HepG2 (cell line): ENCODE data around the gene BTBD19. TPM values are rescaled to one million over a fixed set of nuclear protein-coding genes. Genes with fewer than 3 reads are reported as not detected.

ENCODE experiments used
- HNRNPH1 ChIP-seq: fragments of 200-400 bp; formaldehyde crosslinking; optimal IDR thresholded peaks from 2 replicates; pipeline ENCODE3; 2017; ENCODE audit warnings: mild to moderate bottlenecking, low read depth, low read length
- HNRNPL ChIP-seq: fragments of 200-400 bp; formaldehyde crosslinking; IDR thresholded peaks from 2 replicates; pipeline ENCODE4 v1.6.1; 2017; ENCODE audit warnings: mild to moderate bottlenecking, low read depth, low read length
- JUN ChIP-seq: sonication (generic); formaldehyde crosslinking; IDR thresholded peaks from 2 replicates; pipeline ENCODE4 v1.4.0; 2020; ENCODE audit warnings: mild to moderate bottlenecking, missing genetic modification reagents
- MZF1 ChIP-seq: sonication (generic); formaldehyde crosslinking; IDR thresholded peaks from 2 replicates; pipeline ENCODE4 v1.8.1; 2023; ENCODE audit warnings: mild to moderate bottlenecking, missing genetic modification reagents, borderline replicate concordance
- SRF ChIP-seq: IDR thresholded peaks from 2 replicates; pipeline ENCODE4 v1.6.1; 2011; ENCODE audit warnings: mild to moderate bottlenecking, low read depth, low read length, moderate library complexity
- ZNF160 ChIP-seq: sonication (generic); formaldehyde crosslinking; IDR thresholded peaks from 2 replicates; pipeline ENCODE4 v1.8.0; 2022; ENCODE audit warnings: mild to moderate bottlenecking, inconsistent platforms, missing genetic modification reagents
- ZNF567 ChIP-seq: sonication (generic); formaldehyde crosslinking; IDR thresholded peaks from 2 replicates; pipeline ENCODE4 v1.8.1; 2023; ENCODE audit warnings: mild to moderate bottlenecking, missing genetic modification reagents, borderline replicate concordance
- polyA plus RNA-seq, 8 experiments: library from polyadenylated mRNA; depleted of rRNA in 3 of 8; stranded (reverse) in 7 of 8; unstranded in 1 of 8; fragments of >200 nt; fragmentation: Illumina TruSeq in 4 of 8; extraction: Trizol in 4 of 8; gene quantifications; 2 replicates each; pipeline versions ENCODE4 v1.2.1 to v1.2.3, GENCODE V29; 2011 to 2016; ENCODE audit warnings: low read depth in 4 of 8, missing spikeins in 1 of 8, mixed read lengths in 1 of 8; ENCODE audit not compliant: insufficient read depth in 1 of 8
- total RNA-seq, 5 experiments: library from RNA; depleted of rRNA; stranded (reverse); fragments of >200 nt; fragmentation: Illumina TruSeq; extraction: Trizol; gene quantifications; 2 replicates each; pipeline ENCODE4 v1.2.3, GENCODE V29; 2016; ENCODE audit warnings: low read depth in 1 of 5
- TF ChIP-seq, protein P1 (sequence below): fragments of 450-650 bp; IDR thresholded peaks from 2 replicates; pipeline ENCODE4 v1.6.1; 2017
- TF ChIP-seq, protein P2 (sequence below): IDR thresholded peaks from 2 replicates; pipeline ENCODE4 v1.6.1; 2016; ENCODE audit warnings: low read depth
- TF ChIP-seq, protein P3 (sequence below): sonication (generic); formaldehyde crosslinking; IDR thresholded peaks from 2 replicates; pipeline ENCODE4 v1.8.0; 2022; ENCODE audit warnings: mild to moderate bottlenecking, missing genetic modification reagents
- TF ChIP-seq, protein P4 (sequence below), 2 experiments: sonication (generic) in 1 of 2; formaldehyde crosslinking in 1 of 2; IDR thresholded peaks; 2 replicates each; pipeline versions ENCODE4 v1.4.0 to v1.6.1; 2018 to 2020; ENCODE audit warnings: missing genetic modification reagents in 2 of 2, borderline replicate concordance in 1 of 2, low read depth in 1 of 2, mild to moderate bottlenecking in 1 of 2, missing biosample characterization in 1 of 2
- TF ChIP-seq, protein P5 (sequence below), 2 experiments: sonication (generic) in 1 of 2; formaldehyde crosslinking in 1 of 2; IDR thresholded peaks; 2 replicates each; pipeline versions ENCODE4 v1.5.1 to v1.6.1; 2011 to 2020; ENCODE audit warnings: borderline replicate concordance in 1 of 2, low read depth in 1 of 2, low read length in 1 of 2, mild to moderate bottlenecking in 1 of 2, missing genetic modification reagents in 1 of 2, moderate library complexity in 1 of 2
- TF ChIP-seq, protein P6 (sequence below): sonication (generic); formaldehyde crosslinking; conservative IDR thresholded peaks from 2 replicates; pipeline ENCODE4 v1.5.0; 2020; ENCODE audit warnings: missing genetic modification reagents
- TF ChIP-seq, protein P7 (sequence below): sonication (generic); formaldehyde crosslinking; IDR thresholded peaks from 2 replicates; pipeline ENCODE4 v1.5.0; 2020; ENCODE audit warnings: mild to moderate bottlenecking, missing genetic modification reagents

Gene BTBD19
- total and polyA plus RNA-seq, 2 of the 13 experiments (the other 11 are each of a cell fraction or from before 2014, with no cell fraction given): 2.7 to 6.7 TPM

DNA sequence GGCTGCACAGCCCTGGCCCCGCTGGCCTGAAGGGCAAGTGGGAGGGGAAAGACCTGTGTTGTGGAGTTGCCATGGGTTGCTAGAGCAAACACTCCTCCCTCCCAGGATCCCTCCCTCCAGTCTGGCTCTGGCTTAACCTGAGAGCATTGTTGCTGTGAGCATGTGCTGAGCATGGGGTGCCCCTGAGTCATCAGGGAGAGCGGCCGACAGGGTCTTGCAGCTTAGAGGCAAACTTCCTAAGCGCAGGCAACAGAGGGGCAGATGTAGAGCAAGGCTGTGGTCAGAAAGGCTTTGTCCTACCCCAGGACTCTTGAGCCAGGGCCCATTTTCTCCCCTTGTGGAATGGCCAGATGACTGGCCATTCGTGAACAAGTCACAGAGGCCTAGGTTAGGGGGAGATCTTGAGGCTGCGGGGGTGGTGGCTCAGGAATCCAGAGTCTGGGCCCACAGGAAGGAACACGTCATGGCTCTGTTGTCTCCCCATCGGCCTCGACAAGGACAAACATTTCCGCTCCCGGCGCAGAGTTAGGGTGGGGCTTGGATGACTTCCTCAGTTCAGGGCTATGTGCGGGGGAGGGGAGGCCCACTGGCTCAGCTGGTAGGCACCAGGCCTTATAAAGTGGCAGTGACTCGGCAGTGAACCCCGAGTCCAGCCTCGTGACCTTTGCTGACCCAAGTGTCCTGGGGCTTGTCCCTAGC is 810 bp upstream of the BTBD19 start (continued):
- TF ChIP-seq, protein P1, sequence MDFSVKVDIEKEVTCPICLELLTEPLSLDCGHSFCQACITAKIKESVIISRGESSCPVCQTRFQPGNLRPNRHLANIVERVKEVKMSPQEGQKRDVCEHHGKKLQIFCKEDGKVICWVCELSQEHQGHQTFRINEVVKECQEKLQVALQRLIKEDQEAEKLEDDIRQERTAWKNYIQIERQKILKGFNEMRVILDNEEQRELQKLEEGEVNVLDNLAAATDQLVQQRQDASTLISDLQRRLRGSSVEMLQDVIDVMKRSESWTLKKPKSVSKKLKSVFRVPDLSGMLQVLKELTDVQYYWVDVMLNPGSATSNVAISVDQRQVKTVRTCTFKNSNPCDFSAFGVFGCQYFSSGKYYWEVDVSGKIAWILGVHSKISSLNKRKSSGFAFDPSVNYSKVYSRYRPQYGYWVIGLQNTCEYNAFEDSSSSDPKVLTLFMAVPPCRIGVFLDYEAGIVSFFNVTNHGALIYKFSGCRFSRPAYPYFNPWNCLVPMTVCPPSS: no peak
- TF ChIP-seq, protein P2, sequence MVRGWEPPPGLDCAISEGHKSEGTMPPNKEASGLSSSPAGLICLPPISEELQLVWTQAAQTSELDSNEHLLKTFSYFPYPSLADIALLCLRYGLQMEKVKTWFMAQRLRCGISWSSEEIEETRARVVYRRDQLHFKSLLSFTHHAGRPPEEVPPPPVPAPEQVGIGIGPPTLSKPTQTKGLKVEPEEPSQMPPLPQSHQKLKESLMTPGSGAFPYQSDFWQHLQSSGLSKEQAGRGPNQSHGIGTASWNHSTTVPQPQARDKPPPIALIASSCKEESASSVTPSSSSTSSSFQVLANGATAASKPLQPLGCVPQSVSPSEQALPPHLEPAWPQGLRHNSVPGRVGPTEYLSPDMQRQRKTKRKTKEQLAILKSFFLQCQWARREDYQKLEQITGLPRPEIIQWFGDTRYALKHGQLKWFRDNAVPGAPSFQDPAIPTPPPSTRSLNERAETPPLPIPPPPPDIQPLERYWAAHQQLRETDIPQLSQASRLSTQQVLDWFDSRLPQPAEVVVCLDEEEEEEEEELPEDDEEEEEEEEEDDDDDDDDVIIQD (CRISPR knock-in tag): peak; percentile 6
- TF ChIP-seq, protein P3, sequence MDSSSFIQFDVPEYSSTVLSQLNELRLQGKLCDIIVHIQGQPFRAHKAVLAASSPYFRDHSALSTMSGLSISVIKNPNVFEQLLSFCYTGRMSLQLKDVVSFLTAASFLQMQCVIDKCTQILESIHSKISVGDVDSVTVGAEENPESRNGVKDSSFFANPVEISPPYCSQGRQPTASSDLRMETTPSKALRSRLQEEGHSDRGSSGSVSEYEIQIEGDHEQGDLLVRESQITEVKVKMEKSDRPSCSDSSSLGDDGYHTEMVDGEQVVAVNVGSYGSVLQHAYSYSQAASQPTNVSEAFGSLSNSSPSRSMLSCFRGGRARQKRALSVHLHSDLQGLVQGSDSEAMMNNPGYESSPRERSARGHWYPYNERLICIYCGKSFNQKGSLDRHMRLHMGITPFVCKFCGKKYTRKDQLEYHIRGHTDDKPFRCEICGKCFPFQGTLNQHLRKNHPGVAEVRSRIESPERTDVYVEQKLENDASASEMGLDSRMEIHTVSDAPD (CRISPR knock-in tag): peak; percentile 89
- TF ChIP-seq, protein P4, sequence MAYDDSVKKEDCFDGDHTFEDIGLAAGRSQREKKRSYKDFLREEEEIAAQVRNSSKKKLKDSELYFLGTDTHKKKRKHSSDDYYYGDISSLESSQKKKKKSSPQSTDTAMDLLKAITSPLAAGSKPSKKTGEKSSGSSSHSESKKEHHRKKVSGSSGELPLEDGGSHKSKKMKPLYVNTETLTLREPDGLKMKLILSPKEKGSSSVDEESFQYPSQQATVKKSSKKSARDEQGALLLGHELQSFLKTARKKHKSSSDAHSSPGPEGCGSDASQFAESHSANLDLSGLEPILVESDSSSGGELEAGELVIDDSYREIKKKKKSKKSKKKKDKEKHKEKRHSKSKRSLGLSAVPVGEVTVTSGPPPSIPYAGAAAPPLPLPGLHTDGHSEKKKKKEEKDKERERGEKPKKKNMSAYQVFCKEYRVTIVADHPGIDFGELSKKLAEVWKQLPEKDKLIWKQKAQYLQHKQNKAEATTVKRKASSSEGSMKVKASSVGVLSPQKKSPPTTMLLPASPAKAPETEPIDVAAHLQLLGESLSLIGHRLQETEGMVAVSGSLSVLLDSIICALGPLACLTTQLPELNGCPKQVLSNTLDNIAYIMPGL (CRISPR knock-in tag; IDR thresholded peaks at IDR 0.05; ENCODE audit: borderline replicate concordance in 1 of 2, low read depth in 1 of 2): peak; percentile 46 to 66
- TF ChIP-seq HNRNPH1: no peak
- TF ChIP-seq HNRNPL: 0 out of 2 replicates have a peak, but pooled peaks have one; percentile 12
- TF ChIP-seq, protein P5, sequence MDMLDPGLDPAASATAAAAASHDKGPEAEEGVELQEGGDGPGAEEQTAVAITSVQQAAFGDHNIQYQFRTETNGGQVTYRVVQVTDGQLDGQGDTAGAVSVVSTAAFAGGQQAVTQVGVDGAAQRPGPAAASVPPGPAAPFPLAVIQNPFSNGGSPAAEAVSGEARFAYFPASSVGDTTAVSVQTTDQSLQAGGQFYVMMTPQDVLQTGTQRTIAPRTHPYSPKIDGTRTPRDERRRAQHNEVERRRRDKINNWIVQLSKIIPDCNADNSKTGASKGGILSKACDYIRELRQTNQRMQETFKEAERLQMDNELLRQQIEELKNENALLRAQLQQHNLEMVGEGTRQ (IDR thresholded peaks at IDR 0.05; ENCODE audit: low read depth, low read length): no peak; the same call in 1 of the 2 replicates
- TF ChIP-seq, protein P5 (CRISPR knock-in tag; IDR thresholded peaks at IDR 0.05; ENCODE audit: borderline replicate concordance): no peak
- peak; percentile 81; the same call in 1 of the 2 replicates for TF ChIP-seq ZNF160
- no peak for TF ChIP-seq SRF
- TF ChIP-seq, protein P6, sequence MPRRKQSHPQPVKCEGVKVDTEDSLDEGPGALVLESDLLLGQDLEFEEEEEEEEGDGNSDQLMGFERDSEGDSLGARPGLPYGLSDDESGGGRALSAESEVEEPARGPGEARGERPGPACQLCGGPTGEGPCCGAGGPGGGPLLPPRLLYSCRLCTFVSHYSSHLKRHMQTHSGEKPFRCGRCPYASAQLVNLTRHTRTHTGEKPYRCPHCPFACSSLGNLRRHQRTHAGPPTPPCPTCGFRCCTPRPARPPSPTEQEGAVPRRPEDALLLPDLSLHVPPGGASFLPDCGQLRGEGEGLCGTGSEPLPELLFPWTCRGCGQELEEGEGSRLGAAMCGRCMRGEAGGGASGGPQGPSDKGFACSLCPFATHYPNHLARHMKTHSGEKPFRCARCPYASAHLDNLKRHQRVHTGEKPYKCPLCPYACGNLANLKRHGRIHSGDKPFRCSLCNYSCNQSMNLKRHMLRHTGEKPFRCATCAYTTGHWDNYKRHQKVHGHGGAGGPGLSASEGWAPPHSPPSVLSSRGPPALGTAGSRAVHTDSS (CRISPR knock-in tag): no peak
- TF ChIP-seq, protein P7, sequence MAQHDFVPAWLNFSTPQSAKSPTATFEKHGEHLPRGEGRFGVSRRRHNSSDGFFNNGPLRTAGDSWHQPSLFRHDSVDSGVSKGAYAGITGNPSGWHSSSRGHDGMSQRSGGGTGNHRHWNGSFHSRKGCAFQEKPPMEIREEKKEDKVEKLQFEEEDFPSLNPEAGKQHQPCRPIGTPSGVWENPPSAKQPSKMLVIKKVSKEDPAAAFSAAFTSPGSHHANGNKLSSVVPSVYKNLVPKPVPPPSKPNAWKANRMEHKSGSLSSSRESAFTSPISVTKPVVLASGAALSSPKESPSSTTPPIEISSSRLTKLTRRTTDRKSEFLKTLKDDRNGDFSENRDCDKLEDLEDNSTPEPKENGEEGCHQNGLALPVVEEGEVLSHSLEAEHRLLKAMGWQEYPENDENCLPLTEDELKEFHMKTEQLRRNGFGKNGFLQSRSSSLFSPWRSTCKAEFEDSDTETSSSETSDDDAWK: no peak
- TF ChIP-seq JUN: peak; percentile 85
- TF ChIP-seq ZNF567 (CRISPR knock-in tag): peak; percentile 98
- peak; percentile 18; the same call in 1 of the 2 replicates for TF ChIP-seq MZF1 (CRISPR knock-in tag)
